GM10266 (cell line): Measurements from ENCODE around the gene SLC4A5.
A peak's percentile ranks its signal among the peaks of the same experiment; 100 is the strongest.

Source experiments
- DNase-seq: peaks from one replicate; pipeline ENCODE4 v3.0.0; 2012; ENCODE audit errors: extremely low spot score
- CTCF ChIP-seq: IDR thresholded peaks from 2 replicates; pipeline ENCODE4 v1.5.1; 2012; ENCODE audit warnings: mild to moderate bottlenecking, low read depth; ENCODE audit not compliant: control insufficient read depth, insufficient read depth; ENCODE audit errors: missing control alignments

SLC4A5 gene

GRCh38 chr2:74334931-74335333 is 8.3 kb downstream of the SLC4A5 start:
- DNase-seq, result peak; percentile 65
- TF ChIP-seq CTCF, result peak; percentile 97

- TF ChIP-seq CTCF, result no peak
- no peak for DNase-seq
Measured at GRCh38 chr2:74333896-74334586, 9.2 kb downstream of the SLC4A5 start.

- no peak for DNase-seq
- peak; percentile 41 for TF ChIP-seq CTCF
Measured at GRCh38 chr2:74333175-74333574, 10.0 kb downstream of the SLC4A5 start.

GRCh38 chr2:74332550-74333174 is 10.6 kb downstream of the SLC4A5 start:
- no peak for TF ChIP-seq CTCF
- no peak for DNase-seq

- DNase-seq, result no peak
- no peak for TF ChIP-seq CTCF
Measured at GRCh38 chr2:74328573-74328972, 14.6 kb downstream of the SLC4A5 start.

GRCh38 chr2:74328074-74328473 is 15.1 kb downstream of the SLC4A5 start:
- DNase-seq, result no peak
- no peak for TF ChIP-seq CTCF

GRCh38 chr2:74327627-74328026 is 15.6 kb downstream of the SLC4A5 start:
- TF ChIP-seq CTCF, result no peak
- no peak for DNase-seq
